GM12801 (cell line): ENCODE data around the gene FOXE3.

Source experiments
- CTCF ChIP-seq: IDR thresholded peaks from one replicate; pipeline ENCODE4 v1.5.1; 2011; ENCODE audit warnings: control low read depth; ENCODE audit not compliant: insufficient read length; ENCODE audit errors: extremely low read depth

The FOXE3 gene

GRCh38 chr1:47424336-47424982 lies 8.4 kb downstream of the FOXE3 start:
- no peak for TF ChIP-seq CTCF

DNA sequence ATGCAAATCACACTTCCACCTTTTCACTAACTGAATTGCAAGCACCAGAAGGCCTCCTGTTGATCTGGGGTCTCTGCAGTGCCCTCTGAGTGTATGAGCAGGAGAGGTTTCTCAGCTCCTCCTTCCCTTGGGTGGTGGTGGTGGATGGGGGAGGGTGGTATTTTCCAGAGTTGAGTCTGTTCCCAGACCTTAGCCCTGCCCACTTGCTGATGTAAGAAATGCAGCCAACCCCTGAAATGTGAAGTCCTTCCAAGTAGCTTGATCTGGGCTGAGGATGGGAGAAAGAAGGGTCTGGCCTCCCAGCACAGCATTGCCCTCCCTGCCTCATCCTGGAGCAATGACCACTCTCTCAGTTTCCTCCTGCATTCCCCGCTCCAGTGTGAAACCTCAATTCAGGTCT lies 15.4 kb downstream of the FOXE3 start:
- no peak for TF ChIP-seq CTCF

DNA sequence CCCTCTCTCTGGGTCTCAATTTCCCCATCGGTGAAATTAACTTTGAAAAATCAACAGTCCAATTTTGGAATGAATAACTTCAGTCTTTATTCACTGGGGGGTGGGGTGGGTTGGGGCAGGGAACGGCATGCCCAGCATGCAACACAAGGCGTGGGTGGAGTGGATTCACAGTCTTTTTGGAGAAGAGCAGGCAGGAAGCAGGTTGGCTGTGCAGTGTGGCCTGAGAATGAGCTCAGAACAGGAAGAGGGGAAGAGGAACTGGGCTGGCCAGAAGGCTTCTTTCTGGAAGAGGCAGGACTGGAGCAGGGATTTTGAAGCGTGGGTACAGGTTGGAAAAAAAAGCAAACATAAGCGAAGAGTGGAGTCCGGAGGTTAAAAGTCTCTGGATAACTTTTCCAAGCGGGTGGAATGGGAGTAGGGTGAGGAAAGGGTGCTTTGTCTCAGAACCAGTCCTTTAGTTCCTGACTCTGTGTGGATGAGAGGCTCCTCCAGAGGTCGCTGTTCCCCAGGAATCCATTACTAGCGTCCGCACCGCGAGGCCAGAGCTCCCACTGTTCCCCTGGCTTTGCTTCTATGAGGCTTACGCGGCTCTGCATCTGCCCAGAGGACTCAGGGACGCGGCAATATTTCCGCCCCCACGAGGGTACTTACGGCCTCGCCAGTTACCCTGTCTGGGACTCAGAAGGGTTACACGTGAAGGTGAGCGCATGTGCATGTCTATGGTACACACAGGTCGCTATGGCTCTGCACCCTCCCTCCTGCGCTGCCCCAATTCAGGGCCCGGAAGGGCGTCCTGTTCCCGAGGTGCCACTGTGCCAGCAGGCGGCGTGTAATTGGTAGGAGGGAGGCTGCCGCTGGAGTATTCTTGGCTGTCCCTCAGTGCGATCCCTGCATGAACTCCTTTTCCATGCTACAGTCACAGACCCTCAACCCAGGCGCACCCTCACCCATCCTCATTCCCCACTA lies 16.3 kb downstream of the FOXE3 start:
- TF ChIP-seq CTCF: no peak

DNA sequence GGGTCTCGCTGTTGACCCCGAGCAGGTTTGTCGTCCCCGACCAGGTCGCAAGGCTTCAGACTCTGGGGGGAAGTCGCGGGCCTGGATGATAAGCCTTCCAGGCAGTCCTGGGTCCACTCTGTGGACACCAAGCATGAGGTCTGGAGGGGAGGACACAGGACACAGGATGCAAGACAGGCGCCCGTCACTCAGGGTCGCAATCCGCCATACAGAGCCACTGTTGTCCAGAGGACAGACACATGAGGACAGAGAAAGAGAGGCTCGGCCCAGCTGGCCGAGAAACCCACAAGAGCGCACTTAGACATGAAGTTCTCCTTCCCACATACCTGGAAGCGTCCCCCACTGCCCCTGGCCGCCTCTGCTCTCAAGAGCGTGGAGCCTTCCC lies 16.9 kb downstream of the FOXE3 start:
- TF ChIP-seq CTCF: no peak

DNA sequence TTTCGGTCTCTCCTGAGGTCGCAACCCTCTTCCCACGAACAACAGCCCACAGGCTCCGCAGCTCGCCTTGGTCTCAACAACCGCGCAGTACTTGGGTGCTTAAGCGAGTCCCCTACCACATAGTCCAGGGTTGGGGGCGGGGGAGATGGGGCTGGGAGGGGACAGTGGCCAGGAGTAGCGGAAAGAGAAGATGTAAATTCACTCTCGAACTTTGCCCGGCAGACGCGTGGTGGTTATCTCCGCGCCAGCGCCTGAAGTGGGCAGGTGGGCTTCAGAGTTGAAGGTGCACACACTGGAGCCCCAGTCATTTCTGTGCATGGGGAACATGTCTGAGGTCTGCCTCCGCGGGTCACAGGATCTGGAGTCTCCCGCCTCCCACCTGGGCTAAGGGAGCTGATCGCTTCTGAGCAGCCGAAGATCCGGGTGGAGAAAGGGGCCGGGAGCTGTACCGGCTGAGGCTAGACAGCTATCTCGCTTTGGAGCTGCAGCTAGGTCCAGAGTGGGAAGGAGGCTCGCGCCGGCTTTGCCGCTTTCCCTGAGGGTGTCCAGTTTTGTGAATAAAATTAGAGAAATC lies 17.5 kb downstream of the FOXE3 start:
- TF ChIP-seq CTCF: no peak

DNA sequence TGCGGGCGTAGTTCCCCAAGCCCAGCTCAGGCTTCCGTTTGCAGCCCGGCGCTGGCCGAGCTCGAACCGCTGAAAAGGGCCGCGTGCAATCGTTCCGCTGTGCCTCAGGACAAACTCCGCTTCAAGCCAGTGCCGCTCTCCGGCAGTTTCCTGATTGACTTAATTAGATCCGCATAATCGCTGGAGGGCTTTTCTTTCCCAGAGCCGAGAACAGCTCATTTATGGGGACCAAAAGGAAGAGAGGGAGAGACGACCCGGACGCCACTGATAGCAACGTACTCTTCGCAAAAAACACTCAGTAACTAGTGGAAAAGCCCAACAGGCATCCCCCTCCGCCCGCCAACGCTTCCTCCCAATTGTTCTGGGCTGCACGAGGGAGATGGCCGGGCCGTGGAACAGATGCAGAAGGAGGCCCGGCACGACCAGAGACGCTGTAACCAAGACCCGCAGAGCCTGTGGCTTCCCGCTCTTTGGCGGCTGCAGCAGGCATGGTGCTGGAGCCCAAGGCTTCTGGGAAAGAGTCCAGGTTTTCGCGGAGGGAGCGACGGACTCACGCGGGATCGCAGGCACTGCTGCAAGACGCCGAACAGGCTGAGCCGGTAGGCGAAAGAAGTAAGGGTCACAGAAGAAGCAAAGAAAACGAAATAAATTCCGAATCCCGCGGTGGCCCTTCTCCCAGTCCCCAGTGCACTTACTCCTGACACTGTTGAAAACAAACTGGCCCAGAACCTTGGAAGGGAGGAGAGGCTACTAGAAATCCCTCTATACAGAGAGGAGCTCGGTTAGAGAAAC lies 18.2 kb downstream of the FOXE3 start:
- no peak for TF ChIP-seq CTCF
